Ecto neural progenitor cell (in vitro differentiated cells): ENCODE results near the gene CUL3.
A peak's percentile ranks its signal among the peaks of the same experiment; 100 is the strongest.
"Not testable (repeated sequence)": the region's sequence is repeated elsewhere in the genome, so short reads cannot be mapped to it uniquely, and the experiment has no call there.

ENCODE experiments used
- DNase-seq: peaks from one replicate; pipeline ENCODE4 v3.0.0-alpha.2; 2018; ENCODE audit warnings: low spot score

Gene CUL3

GRCh38 chr2:224543939-224544338, 41.2 kb downstream of the CUL3 start:
- DNase-seq = no peak

GRCh38 chr2:224538561-224539138, 46.5 kb downstream of the CUL3 start:
- DNase-seq = no peak

- DNase-seq = no peak
Measured at GRCh38 chr2:224532931-224533330, 52.2 kb downstream of the CUL3 start.

GRCh38 chr2:224532441-224532840, 52.7 kb downstream of the CUL3 start:
- DNase-seq = no peak

GRCh38 chr2:224528171-224528570, 57.0 kb downstream of the CUL3 start:
- DNase-seq = no peak

GRCh38 chr2:224525774-224526173, 59.4 kb downstream of the CUL3 start:
- DNase-seq = no peak

- DNase-seq = no peak
Measured at GRCh38 chr2:224524657-224525056, 60.5 kb downstream of the CUL3 start.

- no peak for DNase-seq
Measured at GRCh38 chr2:224523626-224524577, 61.3 kb downstream of the CUL3 start.

GRCh38 chr2:224522483-224522882, 62.7 kb downstream of the CUL3 start:
- DNase-seq = not testable (repeated sequence)

- DNase-seq = no peak
Measured at GRCh38 chr2:224520064-224520463, 65.1 kb downstream of the CUL3 start.

GRCh38 chr2:224518806-224519580, 66.2 kb downstream of the CUL3 start:
- DNase-seq = no peak

GRCh38 chr2:224517963-224518362, 67.2 kb downstream of the CUL3 start:
- no peak for DNase-seq

GRCh38 chr2:224516393-224516792, 68.8 kb downstream of the CUL3 start:
- DNase-seq = not testable (repeated sequence)

GRCh38 chr2:224513991-224514390, 71.2 kb downstream of the CUL3 start:
- DNase-seq = no peak

GRCh38 chr2:224507789-224508188, 77.4 kb downstream of the CUL3 start:
- no peak for DNase-seq

- no peak for DNase-seq
Measured at GRCh38 chr2:224506494-224506893, 78.7 kb downstream of the CUL3 start.

- no peak for DNase-seq
Measured at GRCh38 chr2:224498991-224499390, 86.2 kb downstream of the CUL3 start.

- no peak for DNase-seq
Measured at GRCh38 chr2:224492531-224492930, 92.6 kb downstream of the CUL3 start.

GRCh38 chr2:224487940-224488339, 97.2 kb downstream of the CUL3 start:
- not testable (repeated sequence) for DNase-seq

GRCh38 chr2:224485081-224486014, 99.8 kb downstream of the CUL3 start:
- DNase-seq = peak; percentile 59

GRCh38 chr2:224479826-224480225, 105.3 kb downstream of the CUL3 start:
- no peak for DNase-seq

GRCh38 chr2:224472827-224473226, 112.3 kb downstream of the CUL3 start:
- no peak for DNase-seq
